ENCODE results near the gene TRAFD1.

GRCh38 chr12:112167031-112167461 lies 41.7 kb downstream of the TRAFD1 start:
- TF ChIP-seq ATF2 (CRISPR knock-in tag; IDR thresholded peaks at IDR 0.05), result no peak
- TF ChIP-seq GPBP1L1 (CRISPR knock-in tag; IDR thresholded peaks at IDR 0.05), result no peak
- TF ChIP-seq POLR2A (IDR thresholded peaks at IDR 0.05; ENCODE audit: insufficient read depth in 1 of 2, low read depth in 2 of 2, low read length in 2 of 2), result no peak
- TF ChIP-seq DZIP1 (CRISPR knock-in tag; IDR thresholded peaks at IDR 0.05), result no peak
- no peak for TF ChIP-seq TARDBP (CRISPR knock-in tag; IDR thresholded peaks at IDR 0.05)
- TF ChIP-seq GPN1 (CRISPR knock-in tag; IDR thresholded peaks at IDR 0.05; ENCODE audit: borderline replicate concordance), result no peak
- TF ChIP-seq AFF4 (CRISPR knock-in tag; IDR thresholded peaks at IDR 0.05), result no peak
- TF ChIP-seq BCL6 (CRISPR knock-in tag; IDR thresholded peaks at IDR 0.05), result no peak
- no peak for TF ChIP-seq GABPA (IDR thresholded peaks at IDR 0.05; ENCODE audit: low read depth, low read length)
- TF ChIP-seq GABPA (CRISPR knock-in tag; IDR thresholded peaks at IDR 0.05; ENCODE audit: low read depth), result no peak
- no peak for TF ChIP-seq ZNF280D (CRISPR knock-in tag; IDR thresholded peaks at IDR 0.05)
- TF ChIP-seq SRF (IDR thresholded peaks at IDR 0.05; ENCODE audit: low read depth, low read length), result no peak
- TF ChIP-seq PREB (CRISPR knock-in tag; IDR thresholded peaks at IDR 0.05), result no peak
- TF ChIP-seq ZNF776 (CRISPR knock-in tag; IDR thresholded peaks at IDR 0.05), result no peak
- no peak for TF ChIP-seq U2AF1 (optimal IDR thresholded peaks at IDR 0.05; ENCODE audit: low read depth, low read length)
